ENCODE results near the gene TRAPPC10.

- TF ChIP-seq CTCF (IDR thresholded peaks at IDR 0.05) (no peak), POLR2A (IDR thresholded peaks at IDR 0.05) (no peak), EP300 (IDR thresholded peaks at IDR 0.05) (no peak)
These were observed 23.1 kb downstream of the TRAPPC10 start for GRCh38 chr21:44035244-44035643.
